RWPE1 (cell line): ENCODE measurements around the gene MTA2.

Source experiments
- CTCF ChIA-PET: fragments of 350-600 bp; sonication (Branson Sonifier 250); formaldehyde crosslinking; extraction: SDS; loops from one replicate; lab custom pipeline; 2021; lab: Yijun Ruan, JAX
- POLR2A ChIA-PET: fragments of 400-600 bp; formaldehyde crosslinking; extraction: SDS; loops from one replicate; lab custom pipeline; 2020; ENCODE audit warnings: antibody characterized with exemption; ENCODE audit not compliant: low non-redundant PET; lab: Yijun Ruan, JAX
- DNase-seq: peaks from one replicate; pipeline ENCODE4 v3.0.0; 2012; ENCODE audit warnings: low spot score
- H3K27ac ChIP-seq: fragments of 450-650 bp; 2 replicates; pipeline ENCODE4 v1.5.1; 2017
- TF ChIP-seq, protein P1 (sequence below): fragments of 450-650 bp; conservative IDR thresholded peaks from 2 replicates; pipeline ENCODE4 v1.5.1; 2017; ENCODE audit warnings: low read depth, mild to moderate bottlenecking

Gene MTA2

DNA sequence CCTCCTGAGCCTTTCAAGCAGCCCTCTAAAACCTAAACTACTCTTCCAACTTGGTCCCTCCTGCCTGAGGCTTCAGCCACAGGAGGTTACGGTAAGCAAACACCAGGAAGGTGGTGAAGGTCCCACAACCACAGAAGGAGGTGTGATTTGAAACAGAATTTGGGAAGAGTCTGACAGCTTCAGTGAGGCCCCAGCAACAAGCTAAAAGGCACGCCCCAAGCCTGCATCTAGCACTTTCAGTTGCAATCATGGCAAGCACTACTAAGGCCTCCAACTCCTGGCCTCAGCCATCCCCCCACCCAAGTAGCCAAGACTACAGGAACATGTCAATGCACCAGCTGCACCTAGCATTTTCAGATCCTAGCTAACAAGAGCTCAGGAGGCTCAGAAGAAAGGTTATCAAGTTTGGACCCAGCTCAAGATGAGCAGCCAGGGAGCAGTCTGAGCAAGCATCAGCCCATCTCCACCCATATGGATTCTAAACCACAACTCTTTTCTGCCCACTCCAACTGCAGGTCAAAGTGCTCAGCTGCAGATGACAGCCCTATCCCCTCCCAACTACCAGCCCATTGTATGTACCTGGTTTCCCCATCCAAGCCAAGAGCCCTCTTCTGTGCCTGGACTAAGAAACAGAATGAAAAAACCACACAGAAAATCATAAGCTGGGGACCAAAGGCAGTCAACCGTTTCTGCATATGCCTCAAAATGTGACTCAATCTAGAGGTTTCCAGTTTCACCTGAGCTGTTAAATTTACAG lies 44.6 kb downstream of the MTA2 start:
- no peak for DNase-seq
- H3K27ac ChIP-seq: peak overlapping the region; percentile 100
- ChIA-PET POLR2A (interaction anchor here (0.6 to 1.6 kb wide), 5 partner anchors 10 to 143 kb away, joined by 3 to 6 read pairs (median 4); partner anchors contain the start of genes AHNAK and EEF1G), CTCF (interaction anchor here (0.6 to 5.0 kb wide), 4 partner anchors 13 to 195 kb away, joined by 3 to 74 read pairs (median 5); no protein-coding TSS in a partner anchor)
- TF ChIP-seq, protein P1, sequence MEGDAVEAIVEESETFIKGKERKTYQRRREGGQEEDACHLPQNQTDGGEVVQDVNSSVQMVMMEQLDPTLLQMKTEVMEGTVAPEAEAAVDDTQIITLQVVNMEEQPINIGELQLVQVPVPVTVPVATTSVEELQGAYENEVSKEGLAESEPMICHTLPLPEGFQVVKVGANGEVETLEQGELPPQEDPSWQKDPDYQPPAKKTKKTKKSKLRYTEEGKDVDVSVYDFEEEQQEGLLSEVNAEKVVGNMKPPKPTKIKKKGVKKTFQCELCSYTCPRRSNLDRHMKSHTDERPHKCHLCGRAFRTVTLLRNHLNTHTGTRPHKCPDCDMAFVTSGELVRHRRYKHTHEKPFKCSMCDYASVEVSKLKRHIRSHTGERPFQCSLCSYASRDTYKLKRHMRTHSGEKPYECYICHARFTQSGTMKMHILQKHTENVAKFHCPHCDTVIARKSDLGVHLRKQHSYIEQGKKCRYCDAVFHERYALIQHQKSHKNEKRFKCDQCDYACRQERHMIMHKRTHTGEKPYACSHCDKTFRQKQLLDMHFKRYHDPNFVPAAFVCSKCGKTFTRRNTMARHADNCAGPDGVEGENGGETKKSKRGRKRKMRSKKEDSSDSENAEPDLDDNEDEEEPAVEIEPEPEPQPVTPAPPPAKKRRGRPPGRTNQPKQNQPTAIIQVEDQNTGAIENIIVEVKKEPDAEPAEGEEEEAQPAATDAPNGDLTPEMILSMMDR: no peak

DNA sequence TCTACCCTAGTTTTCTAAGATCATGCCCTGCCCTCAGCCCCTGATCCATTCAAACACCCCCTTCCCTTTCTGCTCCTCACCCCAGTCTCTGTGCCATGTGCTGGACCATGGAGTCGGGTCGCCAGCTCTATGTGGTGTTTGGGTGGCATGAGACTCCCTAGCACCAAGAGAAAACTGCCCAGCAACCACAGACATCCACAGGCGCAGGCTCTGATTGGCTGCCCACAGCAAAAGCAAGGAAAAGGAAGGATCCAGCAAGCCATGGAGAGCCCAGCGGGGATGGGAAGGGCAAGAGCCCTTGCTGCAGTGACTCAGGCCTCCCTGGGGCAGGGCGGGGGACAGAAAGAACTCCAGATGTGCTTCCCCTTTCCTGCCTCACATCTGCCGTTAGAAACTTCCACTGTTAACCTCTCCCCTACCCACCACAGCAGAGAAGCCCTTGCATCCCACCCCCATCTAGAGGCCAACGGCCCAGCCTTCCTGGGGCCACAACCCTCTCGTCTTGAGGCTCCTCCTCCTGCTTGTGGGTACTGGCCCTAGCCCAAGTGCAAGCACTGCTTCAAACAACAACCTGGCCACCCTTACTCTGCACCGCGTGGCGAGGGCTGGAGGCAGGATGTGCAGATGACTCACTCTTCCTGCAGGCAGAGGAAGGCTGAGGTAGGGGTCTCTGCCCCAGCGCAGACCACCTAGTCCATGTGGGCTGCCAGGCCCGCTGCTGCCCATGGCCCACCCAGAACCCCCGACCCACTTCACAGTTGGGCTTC lies 45.4 kb downstream of the MTA2 start:
- POLR2A ChIA-PET: interaction anchor here (0.6 to 1.6 kb wide), 4 partner anchors 9 to 143 kb away, joined by 3 to 6 read pairs (median 4); partner anchors contain the start of gene AHNAK
- TF ChIP-seq, protein P1: no peak
- peak; percentile 99 for DNase-seq
- H3K27ac ChIP-seq: peak overlapping the region; percentile 100
- CTCF ChIA-PET: interaction anchor here (0.6 to 5.0 kb wide), 3 partner anchors 13 to 137 kb away, joined by 3 to 74 read pairs (median 8); no protein-coding TSS in a partner anchor

DNA sequence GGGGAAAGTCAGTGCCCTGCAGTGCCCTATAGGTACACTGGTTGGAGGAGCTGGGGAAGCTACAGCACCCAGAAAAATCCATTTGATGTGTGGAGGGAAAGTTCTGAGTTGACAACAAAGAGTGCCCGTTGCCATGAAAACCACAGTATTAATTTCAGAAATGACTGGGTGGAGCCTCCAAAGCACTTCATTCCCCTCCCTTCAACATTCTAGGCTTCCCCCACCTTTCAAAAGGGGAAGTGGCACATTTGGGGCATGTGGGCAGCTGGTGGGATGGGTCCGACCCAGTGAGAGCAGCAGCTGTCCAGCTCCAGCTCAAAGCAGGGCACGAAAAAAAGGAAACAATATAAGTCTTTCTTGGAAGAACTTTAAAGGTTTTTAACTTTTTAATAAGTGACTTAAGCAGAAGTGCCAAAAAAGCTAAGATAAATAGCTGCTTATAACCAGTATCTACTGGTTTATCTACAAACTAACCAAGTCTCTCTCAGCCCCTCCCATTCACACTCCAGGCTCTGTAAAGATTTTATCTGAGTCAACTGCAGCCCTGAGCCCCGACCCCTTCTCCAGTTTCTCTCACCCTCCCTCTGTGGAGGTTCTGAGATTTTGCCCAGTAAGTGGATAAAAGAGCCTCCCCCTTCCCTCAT lies 46.1 kb downstream of the MTA2 start:
- no peak for DNase-seq
- peak overlapping the region; percentile 100 for H3K27ac ChIP-seq
- POLR2A ChIA-PET: interaction anchor here (1.0 to 1.1 kb wide), 2 partner anchors 9 to 18 kb away, joined by 3 read pairs; partner anchors contain the start of gene AHNAK
- TF ChIP-seq, protein P1: no peak
- CTCF ChIA-PET: interaction anchor here (0.5 to 3.4 kb wide), 4 partner anchors 13 to 136 kb away, joined by 3 to 14 read pairs (median 6); no protein-coding TSS in a partner anchor

DNA sequence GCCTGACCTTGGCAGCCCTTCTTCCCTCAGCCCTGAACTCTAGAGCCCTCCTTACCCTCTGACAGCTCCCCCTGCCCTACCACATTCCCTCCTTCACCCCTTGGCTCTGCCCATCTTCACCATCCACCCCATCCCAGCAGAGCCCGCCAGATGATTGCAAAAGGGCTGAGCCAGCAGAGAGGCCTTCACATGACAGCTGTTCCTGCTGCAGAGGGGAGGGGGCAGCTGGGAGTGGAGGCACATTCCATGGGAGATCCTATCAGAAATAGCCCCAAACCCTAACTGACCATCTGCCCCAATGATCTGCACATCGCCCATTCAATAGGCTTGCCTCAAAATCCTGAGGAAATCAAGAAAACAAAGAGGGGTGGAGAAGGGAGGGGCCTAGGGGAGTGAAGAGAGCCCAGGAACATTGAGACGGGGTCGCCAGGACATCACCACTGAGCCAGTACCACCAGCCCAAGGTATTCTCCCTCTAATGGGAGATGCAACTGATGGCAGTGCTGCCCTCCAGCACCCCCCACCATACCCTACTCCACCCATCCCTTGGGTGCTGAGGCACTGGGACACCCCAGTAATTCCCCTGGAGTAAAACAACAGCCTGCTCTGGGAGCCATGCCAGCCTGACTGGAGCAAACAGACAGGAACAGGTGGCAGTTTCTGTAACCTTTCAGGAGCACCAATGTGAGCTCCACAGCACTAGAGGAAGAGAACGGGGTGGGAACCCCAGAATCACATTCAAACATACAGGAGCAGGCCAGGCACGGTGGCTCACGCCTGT lies 47.1 kb downstream of the MTA2 start:
- CTCF ChIA-PET: interaction anchor here (0.5 to 3.4 kb wide), 3 partner anchors 12 to 67 kb away, joined by 4 to 14 read pairs (median 5); no protein-coding TSS in a partner anchor
- DNase-seq: no peak
- peak overlapping the region; percentile 100 for H3K27ac ChIP-seq
- TF ChIP-seq, protein P1: no peak
- POLR2A ChIA-PET: interaction anchor here (1.1 kb wide), 1 partner anchor 19 kb away, joined by 3 read pairs; no protein-coding TSS in a partner anchor

DNA sequence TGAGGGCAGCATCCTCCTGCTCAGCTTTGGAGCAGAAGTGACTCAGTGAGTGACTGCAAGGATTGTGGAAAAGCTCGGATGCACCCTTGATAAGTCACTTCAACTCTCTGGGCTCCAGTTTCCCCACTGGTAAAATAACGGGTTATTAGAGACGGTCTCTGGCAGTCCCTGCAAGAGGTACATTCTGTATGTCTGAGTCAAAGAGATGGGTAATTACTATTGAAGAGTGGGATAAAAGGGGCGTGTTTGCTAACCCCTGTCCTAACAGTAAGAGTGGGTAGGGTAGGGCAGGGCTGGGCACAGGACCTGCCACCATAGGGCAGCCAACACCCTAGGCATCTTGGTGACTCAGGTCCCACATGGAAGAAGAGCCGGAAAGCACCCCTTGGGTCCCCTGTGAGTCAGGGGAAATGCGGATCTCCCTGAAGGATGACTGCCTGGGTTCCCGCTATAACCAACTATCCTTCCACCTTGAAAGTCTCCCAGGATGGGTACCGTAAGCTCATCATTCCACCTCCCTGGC lies 47.8 kb downstream of the MTA2 start:
- H3K27ac ChIP-seq: peak overlapping the region; percentile 100
- POLR2A ChIA-PET: interaction anchor here (1.1 to 1.6 kb wide), 2 partner anchors 20 to 54 kb away, joined by 3 to 6 read pairs; partner anchors contain the start of gene EEF1G
- CTCF ChIA-PET: interaction anchor here (0.5 to 3.4 kb wide), 3 partner anchors 11 to 67 kb away, joined by 4 to 14 read pairs (median 5); no protein-coding TSS in a partner anchor
- DNase-seq: peak; percentile 81
- TF ChIP-seq, protein P1: no peak
